Subcutaneous adipose tissue (tissue), 4 donors: ENCODE results near the gene MACROD1. TPM values are rescaled to one million over a fixed set of nuclear protein-coding genes. Genes with fewer than 3 reads are reported as not detected.

Experiments
- CTCF ChIP-seq: fragments of 450-650 bp; IDR thresholded peaks from one replicate; pipeline ENCODE4 v1.5.1; 2016; ENCODE audit warnings: low read depth, mild to moderate bottlenecking, control low read depth, antibody characterized with exemption, moderate library complexity
- total RNA-seq, 4 donors: library from RNA; depleted of rRNA; stranded (reverse); fragments of >200 nt; gene quantifications; one replicate each; pipeline ENCODE4 v1.1.0, GENCODE V29; 2016

The MACROD1 gene
- total RNA-seq, 4 donors from 2014 or later: 8.0 to 24.0 (median 19.8) TPM

- TF ChIP-seq CTCF: no peak
Observed at GRCh38 chr11:64118876-64119665, 46.8 kb downstream of the MACROD1 start.

GRCh38 chr11:64117763-64118459 is 48.0 kb downstream of the MACROD1 start:
- no peak for TF ChIP-seq CTCF

GRCh38 chr11:64115531-64116522 is 50.1 kb downstream of the MACROD1 start:
- no peak for TF ChIP-seq CTCF

GRCh38 chr11:64114231-64114630 is 51.7 kb downstream of the MACROD1 start:
- no peak for TF ChIP-seq CTCF

GRCh38 chr11:64113462-64113780 is 52.5 kb downstream of the MACROD1 start:
- TF ChIP-seq CTCF: no peak

- no peak for TF ChIP-seq CTCF
Observed at GRCh38 chr11:64112771-64113461, 53.0 kb downstream of the MACROD1 start.
